PC-9 (cell line): Measurements from ENCODE around the gene PRAMEF5. TPM values are rescaled to one million over a fixed set of nuclear protein-coding genes. Genes with fewer than 3 reads are reported as not detected.
"Not testable (repeated sequence)": the region's sequence is repeated elsewhere in the genome, so short reads cannot be mapped to it uniquely, and the experiment has no call there.

Source experiments
- BruUV-seq: library from RNA; stranded (reverse); fragments of 400-500 nt; replicated peaks from 2 replicates; lab custom pipeline; 2021; lab: Mats Ljungman, UMichigan
- CTCF ChIA-PET: fragments of 300-600 bp; sonication (Branson Sonifier 250); formaldehyde crosslinking; loops from one replicate; lab custom pipeline; 2022; ENCODE audit warnings: antibody characterized with exemption; lab: Charles Lee
- POLR2A ChIA-PET: fragments of 300-600 bp; sonication (Branson Sonifier 250); formaldehyde crosslinking; loops from one replicate; lab custom pipeline; 2022; ENCODE audit warnings: antibody characterized with exemption; ENCODE audit not compliant: unreplicated experiment; lab: Charles Lee
- DNase-seq, 2 experiments: peaks; one replicate each; pipeline versions ENCODE4 v3.0.0 to v3.0.0-alpha.2; 2015 to 2022; ENCODE audit warnings: mixed read lengths in 1 of 2
- H2AFZ ChIP-seq: fragments of 200-600 bp; sonication (generic); 2 replicates; pipeline ENCODE4 v1.8.1; 2017; ENCODE audit warnings: antibody characterized with exemption
- H3F3A ChIP-seq: fragments of 200-600 bp; sonication (generic); 2 replicates; pipeline ENCODE4 v1.8.1; 2017; ENCODE audit warnings: antibody characterized with exemption, mild to moderate bottlenecking, low read depth; ENCODE audit not compliant: insufficient read depth
- H3K27ac ChIP-seq: fragments of 200-600 bp; sonication (generic); 2 replicates; pipeline ENCODE4 v1.6.1; 2016; ENCODE audit warnings: mixed run types
- H3K27me3 ChIP-seq: fragments of 200-600 bp; sonication (generic); 2 replicates; pipeline ENCODE4 v1.6.1; 2016; ENCODE audit warnings: low read depth, mixed run types; ENCODE audit not compliant: insufficient read depth
- H3K36me3 ChIP-seq: fragments of 200-600 bp; sonication (generic); 2 replicates; pipeline ENCODE4 v1.6.1; 2016; ENCODE audit warnings: low read depth, mixed run types
- H3K4me1 ChIP-seq: fragments of 200-600 bp; sonication (generic); replicated peaks from 2 replicates; pipeline ENCODE4 v1.6.1; 2016; ENCODE audit warnings: mixed run types; ENCODE audit not compliant: insufficient read depth
- H3K4me2 ChIP-seq: fragments of 200-600 bp; sonication (generic); 2 replicates; pipeline ENCODE4 v1.6.1; 2017; ENCODE audit warnings: mixed run types
- H3K4me3 ChIP-seq: fragments of 200-600 bp; sonication (generic); 2 replicates; pipeline ENCODE4 v1.6.1; 2016; ENCODE audit warnings: mixed run types
- H3K79me2 ChIP-seq: fragments of 200-600 bp; sonication (generic); 2 replicates; pipeline ENCODE4 v1.6.1; 2017; ENCODE audit warnings: low read depth, mixed run types
- H3K9me2 ChIP-seq: fragments of 200-600 bp; sonication (generic); 2 replicates; pipeline ENCODE4 v1.8.1; 2017; ENCODE audit warnings: mild to moderate bottlenecking; ENCODE audit not compliant: insufficient read depth
- H3K9me3 ChIP-seq: fragments of 200-600 bp; sonication (generic); 2 replicates; pipeline ENCODE4 v1.8.1; 2016; ENCODE audit warnings: low read depth; ENCODE audit not compliant: insufficient read depth
- H4K20me1 ChIP-seq: fragments of 200-600 bp; sonication (generic); 2 replicates; pipeline ENCODE4 v1.8.1; 2017; ENCODE audit not compliant: insufficient read depth
- intact Hi-C: fragments of 100-400 bp; cut with micrococcal nuclease; formaldehyde crosslinking; loops from one replicate; pipeline ENCODE4 v1.10.0; 2022; ENCODE audit not compliant: unreplicated experiment
- total RNA-seq: library from RNA; stranded (reverse); gene quantifications from 2 replicates; pipeline ENCODE4 v1.2.3, GENCODE V29; 2021

PRAMEF5 gene
- total RNA-seq, 1 experiment from 2014 or later: not detected

DNA sequence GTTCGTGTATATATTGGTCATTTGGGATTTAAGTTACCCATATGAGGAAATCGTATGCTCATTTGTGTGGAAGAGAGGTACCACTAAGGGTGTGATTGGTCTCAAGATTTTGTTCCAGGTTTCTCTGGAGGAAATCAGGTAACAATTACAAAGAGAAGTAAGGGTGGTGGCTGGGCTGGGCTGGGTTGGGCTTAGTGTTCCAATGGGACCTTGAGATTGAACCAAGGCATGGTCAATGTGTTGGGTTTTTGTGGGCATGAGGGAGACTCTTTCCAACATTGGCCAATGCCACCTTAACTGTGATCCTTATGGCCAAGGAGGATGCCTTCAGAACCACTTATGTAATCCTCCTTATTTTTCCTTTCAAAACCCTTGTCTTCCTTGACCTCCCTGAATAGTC is 23.4 kb upstream of the PRAMEF5 start:
- H3K4me2 ChIP-seq, H3K9me2 ChIP-seq, POLR2A ChIA-PET, intact Hi-C loops, H3K27me3 ChIP-seq, H2AFZ ChIP-seq, H3K79me2 ChIP-seq, H3K4me1 ChIP-seq, CTCF ChIA-PET, H3K36me3 ChIP-seq, H3K9me3 ChIP-seq, H3K4me3 ChIP-seq, H3K27ac ChIP-seq, BruUV-seq, H3F3A ChIP-seq, H4K20me1 ChIP-seq, DNase-seq: not testable (repeated sequence)

DNA sequence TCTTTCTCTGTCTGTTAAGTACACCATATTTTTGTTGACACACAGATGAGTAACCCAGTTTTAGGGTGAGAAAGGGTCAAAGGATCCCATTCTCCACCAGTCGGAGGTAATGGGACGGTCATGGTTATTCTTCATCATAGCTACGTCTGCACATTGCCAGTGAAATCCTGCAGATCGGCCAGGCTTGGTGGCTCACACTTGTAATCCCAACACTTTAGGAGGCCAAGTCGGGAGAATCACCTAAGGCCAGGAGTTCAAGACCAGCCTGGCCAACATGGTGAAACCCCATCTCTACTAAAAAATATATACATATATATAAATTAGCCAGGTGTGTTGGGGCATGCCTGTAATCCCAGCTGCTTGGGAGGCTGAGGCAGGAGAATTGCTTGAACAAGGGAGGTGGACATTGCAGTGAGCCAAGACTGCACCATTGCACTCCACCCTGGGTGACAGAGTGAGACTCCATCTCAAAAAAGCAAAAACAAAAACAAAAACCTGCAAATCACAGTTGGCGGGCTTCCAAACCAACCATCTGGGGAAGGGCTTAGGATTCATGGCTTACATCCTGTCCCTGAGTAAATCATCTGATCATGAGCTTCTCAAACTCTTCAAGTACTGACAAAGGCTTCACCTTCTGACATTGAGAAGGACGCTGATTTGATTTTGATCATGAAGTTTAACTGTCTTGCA is 22.8 kb upstream of the PRAMEF5 start:
- H3K36me3 ChIP-seq, H3K4me3 ChIP-seq, BruUV-seq, H3K27ac ChIP-seq, DNase-seq, H3K9me3 ChIP-seq, H3K79me2 ChIP-seq, intact Hi-C loops, H3F3A ChIP-seq, H3K4me1 ChIP-seq, CTCF ChIA-PET, H3K27me3 ChIP-seq, POLR2A ChIA-PET, H3K9me2 ChIP-seq, H3K4me2 ChIP-seq, H4K20me1 ChIP-seq, H2AFZ ChIP-seq: not testable (repeated sequence)

DNA sequence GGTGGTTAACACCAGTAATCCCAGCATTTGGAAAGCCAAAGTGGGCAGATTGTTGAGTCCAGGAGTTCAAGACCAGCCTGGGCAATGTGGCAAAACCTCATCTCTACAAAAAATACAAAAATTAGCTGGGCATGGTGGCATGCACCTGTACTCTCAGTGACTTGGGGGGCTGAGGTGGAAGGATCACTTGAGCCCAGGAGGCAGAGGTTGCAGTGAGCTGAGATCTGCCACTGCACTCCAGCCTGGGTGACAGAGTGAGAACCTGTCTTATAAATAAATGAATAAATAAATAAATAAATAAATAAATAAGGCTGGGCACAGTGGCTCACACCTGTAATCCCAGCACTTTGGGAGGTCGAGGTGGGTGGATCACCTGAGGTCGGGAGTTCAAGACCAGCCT is 21.9 kb upstream of the PRAMEF5 start:
- H3F3A ChIP-seq, H3K4me1 ChIP-seq, H3K79me2 ChIP-seq, H3K4me2 ChIP-seq, CTCF ChIA-PET, H3K27ac ChIP-seq, DNase-seq, H4K20me1 ChIP-seq, H3K4me3 ChIP-seq, BruUV-seq, H3K9me2 ChIP-seq, POLR2A ChIA-PET, H3K36me3 ChIP-seq, H2AFZ ChIP-seq, intact Hi-C loops, H3K9me3 ChIP-seq, H3K27me3 ChIP-seq: not testable (repeated sequence)

DNA sequence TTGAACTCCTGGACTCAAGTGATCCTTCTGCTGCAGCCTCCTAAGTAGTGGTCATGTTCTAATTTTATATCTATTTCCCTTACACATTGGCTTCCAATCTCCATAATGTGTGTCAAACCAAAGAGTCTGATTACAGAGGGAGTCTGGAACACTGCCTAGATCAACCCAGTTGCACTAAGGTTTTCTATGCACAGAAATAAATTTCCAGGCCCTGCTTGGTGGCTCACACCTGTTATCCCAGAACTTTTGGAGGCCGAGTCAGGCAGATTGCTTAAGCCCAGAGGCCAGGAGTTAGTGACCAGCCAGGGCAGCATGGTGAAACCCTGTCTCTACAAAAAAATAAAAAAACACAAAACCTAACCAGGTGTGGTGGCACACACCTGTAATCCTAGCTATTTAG is 19.9 kb upstream of the PRAMEF5 start:
- H3K27ac ChIP-seq, intact Hi-C loops, H4K20me1 ChIP-seq, H3K36me3 ChIP-seq, CTCF ChIA-PET, H2AFZ ChIP-seq, H3K4me2 ChIP-seq, H3K4me1 ChIP-seq, H3K27me3 ChIP-seq, BruUV-seq, H3K4me3 ChIP-seq, H3K9me2 ChIP-seq, H3K9me3 ChIP-seq, H3K79me2 ChIP-seq, DNase-seq, H3F3A ChIP-seq, POLR2A ChIA-PET: not testable (repeated sequence)

DNA sequence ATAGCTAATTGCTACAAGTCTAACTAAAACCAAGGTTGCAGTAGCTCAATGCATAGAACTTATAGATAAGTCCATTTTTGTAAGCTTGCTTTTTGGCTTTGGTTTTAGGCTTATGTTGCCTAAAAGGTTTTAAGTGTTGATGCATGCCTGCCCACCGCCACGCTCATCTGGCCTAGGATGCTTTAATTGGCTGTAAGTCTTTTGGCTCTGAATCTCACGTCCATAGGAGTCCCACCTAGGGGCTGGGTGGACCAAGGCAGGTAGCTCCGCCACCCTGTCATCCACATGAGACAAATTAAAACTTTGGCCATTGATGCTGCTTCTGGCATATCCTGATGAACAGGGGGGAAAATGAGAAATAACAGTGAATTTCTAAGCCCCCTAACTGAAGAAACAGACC is 16.4 kb upstream of the PRAMEF5 start:
- POLR2A ChIA-PET, DNase-seq, H2AFZ ChIP-seq, intact Hi-C loops, H3K4me1 ChIP-seq, H4K20me1 ChIP-seq, H3K27me3 ChIP-seq, BruUV-seq, H3K79me2 ChIP-seq, H3K9me3 ChIP-seq, H3K4me3 ChIP-seq, H3K4me2 ChIP-seq, CTCF ChIA-PET, H3K9me2 ChIP-seq, H3K36me3 ChIP-seq, H3F3A ChIP-seq, H3K27ac ChIP-seq: not testable (repeated sequence)

DNA sequence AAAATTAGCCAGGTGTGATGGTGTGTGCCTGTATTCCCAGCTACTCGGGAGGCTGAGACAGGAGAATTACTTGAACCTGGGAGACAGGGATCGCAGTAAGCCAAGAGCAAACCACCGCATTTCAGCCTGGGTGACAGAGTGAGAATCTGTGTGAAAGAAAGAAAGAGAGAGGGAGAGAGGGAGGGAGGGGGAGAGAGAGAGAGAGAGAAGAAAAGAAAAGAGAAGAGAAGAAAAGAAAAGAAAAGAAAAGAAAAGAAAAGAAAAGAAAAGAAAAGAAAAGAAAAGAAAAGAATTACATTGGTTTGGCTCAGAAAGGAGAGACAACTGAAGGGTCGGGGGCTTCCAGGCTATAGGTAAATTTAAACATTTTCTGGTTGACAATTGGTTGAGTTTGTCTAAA is 14.4 kb upstream of the PRAMEF5 start:
- H2AFZ ChIP-seq, H3K79me2 ChIP-seq, H4K20me1 ChIP-seq, H3K27me3 ChIP-seq, H3K27ac ChIP-seq, H3K4me2 ChIP-seq, H3K9me2 ChIP-seq, BruUV-seq, H3K4me3 ChIP-seq, CTCF ChIA-PET, H3K4me1 ChIP-seq, H3K36me3 ChIP-seq, intact Hi-C loops, DNase-seq, H3K9me3 ChIP-seq, H3F3A ChIP-seq, POLR2A ChIA-PET: not testable (repeated sequence)

DNA sequence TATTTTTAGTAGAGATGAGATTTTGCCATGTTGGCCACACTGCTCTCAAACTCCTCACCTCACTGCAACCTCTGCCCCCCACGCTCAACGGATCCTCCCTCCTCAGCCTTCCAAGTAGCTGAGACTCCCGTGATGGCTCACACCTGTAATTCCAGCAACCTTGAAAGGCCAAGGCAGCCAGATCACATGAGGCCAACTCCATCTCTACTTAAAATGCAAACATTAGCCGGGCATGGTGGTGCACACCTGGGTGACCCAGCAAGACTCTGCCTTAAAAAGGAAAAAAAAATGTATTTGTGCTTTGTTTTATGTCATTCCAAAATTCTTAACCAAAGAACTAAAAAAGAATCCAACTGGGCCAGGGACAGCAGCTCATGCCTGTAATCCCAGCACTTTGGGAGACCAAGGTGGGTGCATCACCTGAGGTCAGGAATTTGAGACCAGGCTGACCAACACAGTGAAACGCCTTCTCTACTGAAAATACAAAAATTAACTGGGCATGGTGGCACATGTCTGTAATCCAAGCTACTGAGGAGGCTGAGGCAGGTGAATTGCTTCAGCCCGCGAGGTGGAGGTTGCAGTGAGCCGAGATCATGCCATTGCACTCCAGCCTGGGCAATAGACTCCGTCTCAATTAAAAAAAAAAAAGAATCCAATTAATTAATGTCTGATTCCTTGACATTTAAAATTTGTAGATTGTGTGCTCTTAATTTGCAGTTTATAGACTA is 10.3 kb upstream of the PRAMEF5 start:
- POLR2A ChIA-PET, H3K9me3 ChIP-seq, BruUV-seq, H3K27ac ChIP-seq, H3K36me3 ChIP-seq, H3K4me2 ChIP-seq, H3K27me3 ChIP-seq, H3F3A ChIP-seq, H3K9me2 ChIP-seq, CTCF ChIA-PET, H2AFZ ChIP-seq, DNase-seq, intact Hi-C loops, H4K20me1 ChIP-seq, H3K4me3 ChIP-seq, H3K4me1 ChIP-seq, H3K79me2 ChIP-seq: not testable (repeated sequence)
